NCI-H526 treated with DMSO at 0.1 percent for 48 hours (cell line): ENCODE results near the gene DAGLA.
"Not testable (repeated sequence)": the region's sequence is repeated elsewhere in the genome, so short reads cannot be mapped to it uniquely, and the experiment has no call there.

Experiments used
- DNase-seq: peaks from one replicate; lab custom pipeline; 2025; lab: John Stamatoyannopoulos, UW

DAGLA gene

GRCh38 chr11:61679893-61680621 lies at the start of gene DAGLA:
Gene DAGLA, plus strand, starts transcription at chr11:61680391. Its CDS starts 39,765 bp downstream, at chr11:61720156.
- peak; percentile 13 for DNase-seq

- DNase-seq: no peak
Measured at GRCh38 chr11:61632096-61632495, 48.1 kb upstream of the DAGLA start.

- no peak for DNase-seq
Measured at GRCh38 chr11:61635304-61635703, 44.9 kb upstream of the DAGLA start.

GRCh38 chr11:61635787-61636186 lies 44.4 kb upstream of the DAGLA start:
- no peak for DNase-seq

- no peak for DNase-seq
Measured at GRCh38 chr11:61636676-61637075, 43.5 kb upstream of the DAGLA start.

- no peak for DNase-seq
Measured at GRCh38 chr11:61637277-61637676, 42.9 kb upstream of the DAGLA start.

GRCh38 chr11:61639816-61640443 lies 40.3 kb upstream of the DAGLA start:
- no peak for DNase-seq

GRCh38 chr11:61642162-61642561 lies 38.0 kb upstream of the DAGLA start:
- DNase-seq: no peak

- no peak for DNase-seq
Measured at GRCh38 chr11:61645179-61645868, 34.9 kb upstream of the DAGLA start.

- DNase-seq: no peak
Measured at GRCh38 chr11:61647529-61647928, 32.7 kb upstream of the DAGLA start.

- DNase-seq: no peak
Measured at GRCh38 chr11:61650781-61651571, 29.2 kb upstream of the DAGLA start.

- no peak for DNase-seq
Measured at GRCh38 chr11:61652135-61652534, 28.1 kb upstream of the DAGLA start.

GRCh38 chr11:61654397-61654829 lies 25.8 kb upstream of the DAGLA start:
- DNase-seq: no peak

GRCh38 chr11:61655266-61656159 lies 24.7 kb upstream of the DAGLA start:
- DNase-seq: not testable (repeated sequence)

- DNase-seq: no peak
Measured at GRCh38 chr11:61656347-61657077, 23.7 kb upstream of the DAGLA start.

GRCh38 chr11:61657566-61658290 lies 22.5 kb upstream of the DAGLA start:
- DNase-seq: no peak

- no peak for DNase-seq
Measured at GRCh38 chr11:61659413-61660196, 20.6 kb upstream of the DAGLA start.

- DNase-seq: not testable (repeated sequence)
Measured at GRCh38 chr11:61660997-61661396, 19.2 kb upstream of the DAGLA start.
